ELF-1 (cell line): ENCODE measurements around the gene CTSE.

Experiments used
- DNase-seq: peaks from one replicate; pipeline ENCODE4 v3.0.0-alpha.2; 2016; ENCODE audit warnings: low read depth, low spot score

CTSE gene

GRCh38 chr1:205972491-205973168 lies 51.1 kb downstream of the CTSE start:
- DNase-seq, result no peak

- DNase-seq, result no peak
Observed at GRCh38 chr1:205972081-205972480, 51.6 kb downstream of the CTSE start.

GRCh38 chr1:205971082-205971481 lies 52.6 kb downstream of the CTSE start:
- DNase-seq, result no peak

- DNase-seq, result no peak
Observed at GRCh38 chr1:205970486-205970885, 53.2 kb downstream of the CTSE start.

- no peak for DNase-seq
Observed at GRCh38 chr1:205969229-205969628, 54.5 kb downstream of the CTSE start.

GRCh38 chr1:205967554-205968335 lies 56.0 kb downstream of the CTSE start:
- DNase-seq, result no peak

- DNase-seq, result no peak
Observed at GRCh38 chr1:205965036-205965884, 58.4 kb downstream of the CTSE start.

GRCh38 chr1:205963352-205964155 lies 60.1 kb downstream of the CTSE start:
- no peak for DNase-seq

GRCh38 chr1:205962821-205963221 lies 60.9 kb downstream of the CTSE start:
- DNase-seq, result no peak

- no peak for DNase-seq
Observed at GRCh38 chr1:205961991-205962820, 61.5 kb downstream of the CTSE start.

GRCh38 chr1:205961405-205961804 lies 62.3 kb downstream of the CTSE start:
- DNase-seq, result peak; percentile 18

- no peak for DNase-seq
Observed at GRCh38 chr1:205959789-205960188, 63.9 kb downstream of the CTSE start.
